Transverse colon (tissue), 4 donors: ENCODE results near the gene KAT2A. TPM values are rescaled to one million over a fixed set of nuclear protein-coding genes. Genes with fewer than 3 reads are reported as not detected.

Experiments used
- DNase-seq: peaks from one replicate; pipeline ENCODE4 v3.0.0-alpha.2; 2019
- H3K27ac ChIP-seq, 4 donors: fragments of 200-600 bp; sonication (generic); 2 replicates each; pipeline ENCODE4 v1.5.1; 2016 to 2018; ENCODE audit warnings: inconsistent platforms in 4 of 4
- H3K27me3 ChIP-seq: fragments of 200-600 bp; sonication (generic); 2 replicates; pipeline ENCODE4 v1.5.1; 2017; ENCODE audit warnings: inconsistent platforms
- H3K36me3 ChIP-seq, 4 donors: fragments of 200-600 bp; sonication (generic); 2 replicates each; pipeline ENCODE4 v1.5.1; 2017 to 2019; ENCODE audit warnings: inconsistent platforms in 4 of 4
- H3K4me1 ChIP-seq, 4 donors: fragments of 200-600 bp; sonication (generic); 2 replicates each; pipeline ENCODE4 v1.5.1; 2017 to 2020; ENCODE audit warnings: inconsistent platforms in 4 of 4
- H3K4me3 ChIP-seq, 4 donors: fragments of 200-600 bp; sonication (generic); 1 replicate in 1 of 4; 2 replicates in 3 of 4; pipeline versions ENCODE4 v1.5.1 to v1.6.1; 2017 to 2019; ENCODE audit warnings: inconsistent platforms in 4 of 4
- H3K9me3 ChIP-seq, 2 donors: fragments of 200-600 bp; sonication (generic); 2 replicates each; pipeline ENCODE4 v1.5.1; 2017 to 2019; ENCODE audit warnings: inconsistent platforms in 2 of 2
- CTCF ChIP-seq, 5 experiments: fragments of 200-600 bp in 3 of 5; fragments of 450-650 bp in 2 of 5; sonication (generic) in 3 of 5; IDR thresholded peaks; 1 replicate in 2 of 5; 2 replicates in 3 of 5; pipeline ENCODE4 v1.5.1; 2016 to 2017; ENCODE audit warnings: antibody characterized with exemption in 5 of 5, inconsistent platforms in 3 of 5, mild to moderate bottlenecking in 2 of 5, moderate library complexity in 1 of 5
- EP300 ChIP-seq: sonication (generic); formaldehyde crosslinking; IDR thresholded peaks from one replicate; pipeline ENCODE4 v1.6.1; 2017; ENCODE audit warnings: antibody characterized with exemption, low read depth
- POLR2A ChIP-seq: fragments of 450-650 bp; IDR thresholded peaks from one replicate; pipeline ENCODE4 v1.6.1; 2016; ENCODE audit warnings: antibody characterized with exemption, mild to moderate bottlenecking, moderate library complexity
- POLR2AphosphoS5 ChIP-seq, 3 donors: sonication (generic); formaldehyde crosslinking; IDR thresholded peaks; one replicate each; pipeline ENCODE4 v1.6.1; 2016; ENCODE audit warnings: antibody characterized with exemption in 3 of 3
- WGBS, 2 donors: methylation state at CpG; one replicate each; pipeline ENCODE4 v1.1.5; 2018; ENCODE audit warnings: low coverage in 1 of 2; 5-methylcytosine and 5-hydroxymethylcytosine counted together
- in situ Hi-C, 4 donors: fragments of 200-750 bp; cut with MboI; loops; one replicate each; pipeline versions ENCODE4 v1.15.0 to v1.15.1; 2017; ENCODE audit warnings: low sequenced_read_pairs in 3 of 4, low pct_ligation_motif_present in 1 of 4, low pct_unique_long_range_greater_than_20kb in 1 of 4
- intact Hi-C: fragments of 100-400 bp; cut with DNase I; formaldehyde crosslinking; loops from one replicate; pipeline ENCODE4 v1.15.1; 2023; ENCODE audit warnings: low total_unique reads
- total RNA-seq, 4 donors: library from RNA; depleted of rRNA; stranded (reverse); fragments of >200 nt; gene quantifications; one replicate each; pipeline ENCODE4 v1.1.0, GENCODE V29; 2016

Gene KAT2A
- total RNA-seq, 4 donors from 2014 or later, result 16.9 to 154 (median 48.9) TPM

DNA sequence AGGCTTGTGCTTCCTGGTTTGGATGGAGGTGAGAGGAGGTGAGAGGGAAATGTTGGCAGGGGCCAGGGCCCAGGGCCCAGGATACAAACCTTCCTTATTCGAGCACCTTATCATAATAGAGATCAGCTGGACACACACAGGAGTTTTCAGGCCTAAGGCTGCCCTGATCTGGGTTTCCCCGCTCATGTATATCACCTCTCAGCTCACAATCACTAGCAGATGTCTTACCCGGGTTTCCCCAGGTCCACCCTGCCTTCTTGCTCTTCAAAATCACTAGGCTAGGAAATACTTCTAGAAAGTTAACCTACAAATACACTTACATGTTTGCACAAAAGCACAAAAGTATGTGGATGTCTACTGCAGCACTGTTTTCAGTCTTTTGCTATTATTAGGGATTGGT lies 5.7 kb upstream of the KAT2A start:
- DNase-seq, result no peak
- Histone ChIP-seq H3K4me1 (peaks cover 6 to 19% (median 10%) of the 10 kb centered on the region in 4 donors), H3K27me3 (no peaks in the 10 kb centered on the region), H3K36me3 (peaks cover 0 to 42% (median 20%) of the 10 kb centered on the region in 4 donors), H3K4me3 (no peak overlapping the region), H3K27ac (no peak overlapping the region), H3K9me3 (no peaks in the 10 kb centered on the region)
- intact Hi-C loops (no loop called here), in situ Hi-C loops (no loop called here)
- WGBS, 2 donors, result 84% methylated on average over 2 to 3 of the region's 3 CpGs
- TF ChIP-seq POLR2AphosphoS5 (IDR thresholded peaks at IDR 0.05), result no peak
- TF ChIP-seq CTCF (IDR thresholded peaks at IDR 0.05), result no peak
- TF ChIP-seq EP300, result no peak
- TF ChIP-seq POLR2A, result no peak

- H3K4me1 ChIP-seq, result peaks cover 14 to 17% (median 15%) of the 10 kb centered on the region in 4 donors
- DNase-seq, result no peak
- H3K27me3 ChIP-seq, result no peaks in the 10 kb centered on the region
- H3K9me3 ChIP-seq, result no peaks in the 10 kb centered on the region
- no peak overlapping the region for H3K4me3 ChIP-seq
- in situ Hi-C loops (no loop called here), intact Hi-C loops (no loop called here)
- no peak for TF ChIP-seq CTCF (IDR thresholded peaks at IDR 0.05)
- 81% methylated on average over 12 of the region's 12 CpGs; no CpG with 5 or more reads in 1 of the 2 donors for WGBS, 2 donors
- peaks cover 0 to 42% (median 20%) of the 10 kb centered on the region in 4 donors for H3K36me3 ChIP-seq
- H3K27ac ChIP-seq, result no peak overlapping the region
These were observed 4.4 kb upstream of the KAT2A start for GRCh38 chr17:42125565-42125964.

DNA sequence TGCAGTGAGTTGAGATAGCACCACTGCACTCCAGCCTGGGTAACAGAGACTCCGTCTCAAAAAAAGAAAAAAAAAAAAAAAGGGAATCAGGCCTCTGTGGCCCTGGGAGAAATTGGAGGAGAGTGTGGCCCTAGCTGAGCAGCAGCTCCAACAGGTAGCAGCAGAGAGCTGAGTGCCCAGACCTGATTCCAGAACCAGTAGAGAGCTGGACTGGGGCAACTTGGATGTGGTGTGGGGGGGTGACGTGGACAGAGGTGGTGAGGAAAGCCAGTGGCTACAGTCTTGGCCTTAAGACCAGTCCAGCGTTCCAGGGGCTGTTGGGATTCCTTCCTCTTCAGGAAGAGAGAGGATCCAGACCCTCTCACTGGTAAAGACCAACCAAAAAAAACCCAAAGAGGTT lies 3.1 kb upstream of the KAT2A start:
- in situ Hi-C loops, result no loop called here

More for the DNA sequence above, 3.1 kb upstream of the KAT2A start:
- intact Hi-C loops, result no loop called here
- Histone ChIP-seq H3K27ac (no peak overlapping the region), H3K4me3 (no peak overlapping the region), H3K4me1 (peaks cover 18 to 26% (median 22%) of the 10 kb centered on the region in 4 donors), H3K36me3 (peaks cover 0 to 32% (median 15%) of the 10 kb centered on the region in 4 donors), H3K9me3 (no peaks in the 10 kb centered on the region), H3K27me3 (no peaks in the 10 kb centered on the region)
- WGBS, 2 donors, result 85% methylated on average over 3 of the region's 3 CpGs; no CpG with 5 or more reads in 1 of the 2 donors
- no peak for TF ChIP-seq CTCF (IDR thresholded peaks at IDR 0.05)
- TF ChIP-seq POLR2A, result no peak
- no peak for TF ChIP-seq POLR2AphosphoS5 (IDR thresholded peaks at IDR 0.05)
- TF ChIP-seq EP300, result no peak
- DNase-seq, result no peak
